HG03469 (cell line): Measurements from ENCODE around the gene DAAM1.

ENCODE experiments used
- ATAC-seq: cut with Tn5 transposase; IDR thresholded peaks from one replicate; pipeline ENCODE4 v1.9.1; 2021; ENCODE audit warnings: mild to moderate bottlenecking, moderate library complexity, moderate number of reproducible peaks; ENCODE audit not compliant: unreplicated experiment

Gene DAAM1

GRCh38 chr14:59311723-59312122 is 123.3 kb downstream of the DAAM1 start:
- ATAC-seq: no peak

GRCh38 chr14:59313144-59313651 is 124.7 kb downstream of the DAAM1 start:
- no peak for ATAC-seq

- ATAC-seq: no peak
Measured at GRCh38 chr14:59313658-59314608, 125.5 kb downstream of the DAAM1 start.

GRCh38 chr14:59314953-59315599 is 126.6 kb downstream of the DAAM1 start:
- ATAC-seq: no peak

GRCh38 chr14:59316151-59316830 is 127.8 kb downstream of the DAAM1 start:
- no peak for ATAC-seq

GRCh38 chr14:59317346-59317745 is 128.9 kb downstream of the DAAM1 start:
- ATAC-seq: no peak

GRCh38 chr14:59317798-59318505 is 129.5 kb downstream of the DAAM1 start:
- ATAC-seq: no peak

- ATAC-seq: no peak
Measured at GRCh38 chr14:59318908-59319307, 130.4 kb downstream of the DAAM1 start.

GRCh38 chr14:59320361-59320760 is 131.9 kb downstream of the DAAM1 start:
- ATAC-seq: no peak

GRCh38 chr14:59320763-59321625 is 132.5 kb downstream of the DAAM1 start:
- ATAC-seq: no peak

- no peak for ATAC-seq
Measured at GRCh38 chr14:59321626-59321949, 133.1 kb downstream of the DAAM1 start.

GRCh38 chr14:59325906-59326305 is 137.4 kb downstream of the DAAM1 start:
- ATAC-seq: no peak

GRCh38 chr14:59328454-59328853 is 140.0 kb downstream of the DAAM1 start:
- ATAC-seq: no peak

- no peak for ATAC-seq
Measured at GRCh38 chr14:59330455-59330854, 142.0 kb downstream of the DAAM1 start.

GRCh38 chr14:59331217-59331616 is 142.8 kb downstream of the DAAM1 start:
- no peak for ATAC-seq

GRCh38 chr14:59332727-59333126 is 144.3 kb downstream of the DAAM1 start:
- ATAC-seq: no peak

- no peak for ATAC-seq
Measured at GRCh38 chr14:59333235-59333634, 144.8 kb downstream of the DAAM1 start.

GRCh38 chr14:59333668-59334067 is 145.2 kb downstream of the DAAM1 start:
- no peak for ATAC-seq

GRCh38 chr14:59334253-59334652 is 145.8 kb downstream of the DAAM1 start:
- no peak for ATAC-seq

GRCh38 chr14:59336098-59336497 is 147.6 kb downstream of the DAAM1 start:
- ATAC-seq: no peak
